AG04450 (cell line): ENCODE results near the gene SMTN. TPM values are rescaled to one million over a fixed set of nuclear protein-coding genes. Genes with fewer than 3 reads are reported as not detected.

Source experiments
- CTCF ChIA-PET: fragments of 300-600, 350-600 bp; formaldehyde crosslinking; extraction: SDS; loops from one replicate; lab custom pipeline; 2022; ENCODE audit warnings: antibody characterized with exemption, inconsistent platforms; lab: Charles Lee
- POLR2A ChIA-PET: fragments of 350-600 bp; formaldehyde crosslinking; extraction: SDS; loops from one replicate; lab custom pipeline; 2021; ENCODE audit warnings: antibody characterized with exemption, inconsistent platforms; lab: Yijun Ruan, JAX
- DNase-seq: peaks from one replicate; pipeline ENCODE4 v3.0.0-alpha.2; 2011; ENCODE audit warnings: low read depth, low spot score
- H3K27ac ChIP-seq: one replicate; pipeline ENCODE4 v1.5.1; 2012; ENCODE audit warnings: low read depth, low read length, control low read depth
- H3K27me3 ChIP-seq: one replicate; pipeline ENCODE4 v1.6.0; 2012; ENCODE audit warnings: low read length; ENCODE audit not compliant: control insufficient read depth, insufficient read depth
- H3K4me3 ChIP-seq: 2 replicates; pipeline ENCODE4 v1.5.1; 2011; ENCODE audit warnings: mild to moderate bottlenecking, low read depth, low read length, control low read depth
- H3K9me3 ChIP-seq: 2 replicates; pipeline ENCODE4 v1.5.1; 2012; ENCODE audit warnings: low read length; ENCODE audit not compliant: control insufficient read depth, insufficient read depth
- CTCF ChIP-seq: IDR thresholded peaks from 2 replicates; pipeline ENCODE4 v1.5.1; 2011; ENCODE audit warnings: low read depth, low read length, control low read depth, inconsistent platforms
- polyA plus RNA-seq: library from polyadenylated mRNA; depleted of rRNA; stranded (reverse); fragments of >200 nt; gene quantifications from 2 replicates; pipeline ENCODE4 v1.2.3, GENCODE V29; 2011

SMTN gene
- polyA plus RNA-seq, 1 experiment, result 14.1 TPM

- Histone ChIP-seq H3K4me3 (no peak overlapping the region), H3K9me3 (no peaks in the 10 kb centered on the region; the same call in 1 of the 2 replicates), H3K27me3 (no peaks in the 10 kb centered on the region), H3K27ac (no peak overlapping the region)
- POLR2A ChIA-PET, result no interaction called here
- DNase-seq, result no peak
- TF ChIP-seq CTCF, result no peak
- CTCF ChIA-PET, result no interaction called here
Observed at GRCh38 chr22:31048570-31048969, 32.5 kb upstream of the SMTN start.

- CTCF ChIA-PET, result no interaction called here
- DNase-seq, result no peak
- TF ChIP-seq CTCF, result no peak
Observed at GRCh38 chr22:31049815-31050420, 31.2 kb upstream of the SMTN start.

GRCh38 chr22:31055117-31055634 lies 25.9 kb upstream of the SMTN start:
- H3K9me3 ChIP-seq, result no peaks in the 10 kb centered on the region
- CTCF ChIA-PET, result interaction anchor here (1.5 to 3.2 kb wide), 2 partner anchors 27 to 30 kb away, joined by 9 to 10 read pairs; no protein-coding TSS in a partner anchor
- POLR2A ChIA-PET, result interaction anchor here (0.8 to 1.6 kb wide), 6 partner anchors 10 to 89 kb away, joined by 3 to 12 read pairs (median 6); partner anchors contain the start of genes MORC2, SMTN and TUG1
- H3K27me3 ChIP-seq, result no peaks in the 10 kb centered on the region
- no peak for DNase-seq
- peak overlapping the region; percentile 86 for H3K27ac ChIP-seq
- no peak for TF ChIP-seq CTCF
- H3K4me3 ChIP-seq, result no peak overlapping the region

More at GRCh38 chr22:31049815-31050420, 31.2 kb upstream of the SMTN start:
- Histone ChIP-seq H3K9me3 (no peaks in the 10 kb centered on the region; the same call in 1 of the 2 replicates), H3K27me3 (no peaks in the 10 kb centered on the region), H3K4me3 (no peak overlapping the region), H3K27ac (no peak overlapping the region)
- POLR2A ChIA-PET, result no interaction called here

- H3K4me3 ChIP-seq, result no peak overlapping the region
- CTCF ChIA-PET, result interaction anchor here (1.5 to 3.2 kb wide), 2 partner anchors 27 to 30 kb away, joined by 9 to 10 read pairs; no protein-coding TSS in a partner anchor
- no peak for TF ChIP-seq CTCF
- H3K27ac ChIP-seq, result peak overlapping the region; percentile 86
- POLR2A ChIA-PET, result interaction anchor here (0.8 to 1.6 kb wide), 6 partner anchors 11 to 89 kb away, joined by 3 to 12 read pairs (median 6); partner anchors contain the start of genes MORC2, SMTN and TUG1
- DNase-seq, result peak; percentile 98
- no peaks in the 10 kb centered on the region for H3K27me3 ChIP-seq
- H3K9me3 ChIP-seq, result no peaks in the 10 kb centered on the region
Observed at GRCh38 chr22:31055635-31056159, 25.4 kb upstream of the SMTN start.
